Ammon's horn (tissue), 1 donor: Measurements from ENCODE around the gene CHAC2.
A peak's percentile ranks its signal among the peaks of the same experiment; 100 is the strongest.
"Not testable (repeated sequence)": the region's sequence is repeated elsewhere in the genome, so short reads cannot be mapped to it uniquely, and the experiment has no call there.

Source experiments
- DNase-seq: peaks from one replicate; pipeline ENCODE4 v3.0.0-alpha.2; 2016; ENCODE audit warnings: low spot score

CHAC2 gene

GRCh38 chr2:53767405-53768241, at the start of gene CHAC2:
TSS of gene CHAC2 (plus strand) at chr2:53767804. CDS start at chr2:53767887, 83 bp downstream.
- peak; percentile 88 for DNase-seq

GRCh38 chr2:53720944-53721343, 46.7 kb upstream of the CHAC2 start:
- DNase-seq, result not testable (repeated sequence)

GRCh38 chr2:53724536-53724935, 43.1 kb upstream of the CHAC2 start:
- no peak for DNase-seq

GRCh38 chr2:53725662-53726061, 41.9 kb upstream of the CHAC2 start:
- no peak for DNase-seq

GRCh38 chr2:53727921-53728320, 39.7 kb upstream of the CHAC2 start:
- no peak for DNase-seq

GRCh38 chr2:53729143-53729762, 38.4 kb upstream of the CHAC2 start:
- no peak for DNase-seq

GRCh38 chr2:53737091-53737490, 30.5 kb upstream of the CHAC2 start:
- no peak for DNase-seq

GRCh38 chr2:53739032-53739431, 28.6 kb upstream of the CHAC2 start:
- no peak for DNase-seq

- peak; percentile 46 for DNase-seq
Measured at GRCh38 chr2:53740170-53740569, 27.4 kb upstream of the CHAC2 start.

- no peak for DNase-seq
Measured at GRCh38 chr2:53744395-53745065, 23.1 kb upstream of the CHAC2 start.

GRCh38 chr2:53750041-53750768, 17.4 kb upstream of the CHAC2 start:
- no peak for DNase-seq

GRCh38 chr2:53751728-53752127, 15.9 kb upstream of the CHAC2 start:
- no peak for DNase-seq

GRCh38 chr2:53752385-53752784, 15.2 kb upstream of the CHAC2 start:
- DNase-seq, result no peak

- no peak for DNase-seq
Measured at GRCh38 chr2:53753041-53753440, 14.6 kb upstream of the CHAC2 start.

- DNase-seq, result no peak
Measured at GRCh38 chr2:53755121-53755520, 12.5 kb upstream of the CHAC2 start.

- no peak for DNase-seq
Measured at GRCh38 chr2:53756644-53757043, 11.0 kb upstream of the CHAC2 start.

- DNase-seq, result not testable (repeated sequence)
Measured at GRCh38 chr2:53757206-53757605, 10.4 kb upstream of the CHAC2 start.

GRCh38 chr2:53765767-53766166, 1.8 kb upstream of the CHAC2 start:
- no peak for DNase-seq

- DNase-seq, result peak; percentile 52
Measured at GRCh38 chr2:53768242-53768542, 588 bp downstream of the CHAC2 start.

- no peak for DNase-seq
Measured at GRCh38 chr2:53769318-53769945, 1.8 kb downstream of the CHAC2 start.

GRCh38 chr2:53770264-53770663, 2.7 kb downstream of the CHAC2 start:
- no peak for DNase-seq

GRCh38 chr2:53777134-53777533, 9.5 kb downstream of the CHAC2 start:
- DNase-seq, result no peak
